GM21390 (cell line): ENCODE measurements around the gene ERC1.
"Not testable (repeated sequence)": the region's sequence is repeated elsewhere in the genome, so short reads cannot be mapped to it uniquely, and the experiment has no call there.

Experiments used
- ATAC-seq: cut with Tn5 transposase; IDR thresholded peaks from one replicate; pipeline ENCODE4 v1.9.1; 2021; ENCODE audit not compliant: unreplicated experiment

Gene ERC1

DNA sequence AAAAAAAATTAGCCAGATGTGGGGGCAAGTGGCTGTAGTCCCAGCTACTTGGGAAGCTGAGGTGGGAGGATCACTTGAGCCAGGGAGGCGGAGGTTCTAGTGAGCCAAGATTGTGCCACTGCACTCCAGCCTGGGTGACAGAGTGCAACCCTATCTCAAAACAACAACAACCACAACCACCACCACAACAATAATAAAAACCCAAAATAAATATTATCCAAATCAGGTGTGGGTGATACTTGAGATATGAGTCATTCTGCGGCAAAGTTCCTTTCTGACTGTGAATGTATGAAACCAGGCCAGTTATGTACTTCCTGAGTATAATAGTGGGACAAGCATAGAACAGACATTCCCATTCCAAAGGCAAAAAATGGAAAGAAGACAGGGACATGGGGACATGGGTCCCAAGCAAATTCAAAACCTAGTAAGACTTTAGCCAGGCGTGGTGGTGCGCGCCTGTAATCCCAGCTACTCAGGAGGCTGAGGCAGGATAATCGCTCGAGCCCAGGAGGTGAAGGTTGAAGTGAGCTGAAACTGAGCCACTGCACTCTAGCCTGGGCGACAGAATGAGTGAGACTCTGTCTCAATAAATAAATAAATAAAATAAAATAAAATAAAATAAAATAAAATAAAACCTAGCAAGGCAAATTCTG is 9.7 kb upstream of the ERC1 start:
- no peak for ATAC-seq

DNA sequence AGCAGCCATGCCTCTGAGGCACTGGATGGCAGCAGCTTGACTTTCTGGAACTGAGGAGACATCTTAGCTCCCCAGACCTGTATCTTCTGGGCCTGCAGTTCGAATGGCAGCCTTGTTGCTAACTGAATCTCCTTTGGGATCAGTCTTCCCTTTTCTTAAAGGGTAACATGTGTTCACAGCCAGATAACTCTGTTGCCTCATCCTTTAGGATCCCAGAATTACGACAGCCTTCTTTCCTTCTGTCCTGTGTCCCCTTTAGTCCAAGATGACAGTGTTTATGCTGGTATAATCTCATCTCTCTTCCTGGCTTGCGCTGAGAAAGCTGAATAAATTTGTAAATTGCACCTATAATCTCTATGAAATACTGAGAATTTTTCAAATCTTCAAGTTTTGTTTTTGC is 9.1 kb upstream of the ERC1 start:
- no peak for ATAC-seq

GRCh38 chr12:988646-989045 is 2.4 kb upstream of the ERC1 start:
- ATAC-seq: no peak

DNA sequence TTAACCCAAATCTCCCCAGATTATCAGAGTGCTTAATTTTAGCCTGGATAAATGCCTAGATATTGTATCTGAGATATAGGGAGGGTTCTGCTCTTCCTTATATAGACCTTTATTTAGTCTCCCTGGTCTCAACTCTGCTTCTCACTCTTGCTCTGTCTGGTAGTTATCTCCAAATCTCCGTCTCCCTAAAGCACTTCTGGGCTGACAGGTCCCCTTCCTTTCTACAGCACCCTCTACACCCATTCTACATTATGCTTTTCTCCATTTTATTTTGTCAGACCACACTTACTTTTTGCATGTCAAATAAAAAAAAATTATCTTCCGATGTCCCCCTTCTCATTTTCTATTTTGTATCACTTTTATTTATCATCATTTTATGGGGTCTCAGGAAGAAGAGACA is 2.0 kb upstream of the ERC1 start:
- no peak for ATAC-seq

DNA sequence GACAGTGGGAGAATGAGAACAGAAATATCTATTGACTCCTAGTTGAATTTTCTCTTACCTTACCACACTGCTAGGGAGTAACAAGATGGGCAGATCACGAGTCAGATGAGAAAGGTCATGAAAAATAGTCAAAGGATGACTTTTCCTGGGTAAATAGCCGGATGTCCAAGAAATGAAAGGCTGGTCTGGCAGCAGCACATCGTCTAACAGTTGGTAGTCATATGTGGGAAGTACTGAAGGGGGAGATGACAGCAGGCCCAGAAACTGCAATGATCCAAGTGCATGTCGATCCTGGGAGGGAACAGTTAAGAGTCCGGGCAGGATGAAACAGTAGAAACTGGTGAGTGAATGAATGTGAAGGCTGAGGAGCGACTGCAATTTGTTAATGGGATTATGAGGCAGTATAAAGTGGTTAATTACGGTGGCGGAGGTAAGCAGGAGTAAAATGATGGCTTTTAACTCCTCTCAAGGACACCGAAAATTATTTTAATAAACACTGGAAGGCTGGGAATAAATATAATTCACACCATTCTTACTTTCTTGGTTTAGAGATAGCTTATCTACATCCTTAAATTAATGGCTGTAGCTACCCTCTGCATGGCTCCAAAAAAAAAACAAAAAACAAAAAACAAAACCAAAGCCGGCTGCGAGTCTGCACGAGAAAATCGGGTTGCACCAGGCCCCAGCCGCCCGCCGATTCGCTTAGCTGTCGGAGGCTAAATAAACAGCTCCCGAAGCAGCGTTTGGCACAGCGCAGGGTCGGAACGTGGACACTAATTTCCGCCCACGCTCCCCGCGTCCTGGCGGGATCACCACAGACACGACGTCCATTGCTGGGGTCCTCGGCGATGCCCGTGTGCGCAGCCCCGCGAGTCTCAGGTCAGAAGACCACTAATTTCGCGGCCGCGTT is 1.0 kb upstream of the ERC1 start:
- ATAC-seq: peak; percentile 28

GRCh38 chr12:991350-992333 is 619 bp downstream of the ERC1 start:
- peak; percentile 22 for ATAC-seq

GRCh38 chr12:992647-993046 is 1.6 kb downstream of the ERC1 start:
- no peak for ATAC-seq

DNA sequence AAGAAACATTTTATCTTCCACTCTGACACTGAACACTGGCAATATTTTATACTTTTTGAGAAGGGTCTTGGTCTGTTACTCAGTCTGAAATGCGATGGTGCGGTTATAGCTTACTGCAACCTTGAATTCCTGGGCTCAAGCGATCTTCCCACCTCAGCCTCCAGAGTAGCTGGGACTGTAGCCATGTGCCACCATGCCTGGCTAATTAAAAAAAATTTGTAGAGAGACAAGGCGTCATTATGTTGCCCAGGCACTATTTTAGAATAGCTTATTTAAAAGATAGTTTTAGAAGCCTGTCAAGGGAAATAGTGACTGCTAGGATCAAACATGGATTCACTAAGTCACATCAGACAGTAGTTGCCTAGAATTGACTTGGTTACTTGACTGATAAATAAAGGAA is 5.9 kb downstream of the ERC1 start:
- no peak for ATAC-seq

GRCh38 chr12:997505-997904 is 6.5 kb downstream of the ERC1 start:
- ATAC-seq: no peak

DNA sequence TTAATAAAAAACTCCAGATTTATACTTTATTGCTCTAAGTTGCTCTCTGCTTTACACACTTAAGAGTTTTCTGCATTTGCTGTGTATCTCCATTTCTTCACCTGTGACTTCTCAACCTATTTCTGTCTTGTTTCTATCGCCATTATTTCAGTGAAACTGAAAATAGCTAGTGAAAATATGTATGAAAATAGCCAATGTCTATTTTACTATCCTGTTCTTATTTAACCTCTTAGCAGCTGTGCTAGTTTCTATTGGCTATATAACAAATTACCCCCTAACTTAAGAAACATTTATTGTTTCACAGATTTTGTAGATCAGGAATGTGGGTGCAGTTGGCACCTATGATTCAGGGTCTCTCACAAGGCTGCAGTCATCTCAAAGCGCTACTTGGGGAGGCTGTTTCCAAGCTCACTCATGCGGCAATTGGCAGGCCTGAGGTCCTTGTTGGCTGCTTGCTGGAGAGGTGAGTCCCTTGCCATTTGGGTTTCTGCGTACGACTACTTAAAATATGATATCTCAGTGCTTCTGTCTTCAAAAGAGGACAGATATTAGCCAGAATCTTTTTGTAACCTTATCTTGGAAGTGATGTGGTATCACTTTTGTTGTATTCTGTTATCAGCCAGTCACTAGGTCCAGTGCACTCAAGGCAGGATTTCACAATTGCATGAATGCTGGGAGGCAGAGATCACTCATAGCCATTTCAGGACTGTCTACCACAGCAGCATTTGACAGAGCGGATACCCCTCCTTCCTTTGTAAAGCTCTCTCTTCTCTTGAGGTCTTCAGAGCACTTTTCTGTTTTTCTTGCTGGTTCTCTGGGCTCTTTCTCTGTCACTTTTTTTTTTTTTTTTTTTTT is 7.2 kb downstream of the ERC1 start:
- ATAC-seq: peak; percentile 81

DNA sequence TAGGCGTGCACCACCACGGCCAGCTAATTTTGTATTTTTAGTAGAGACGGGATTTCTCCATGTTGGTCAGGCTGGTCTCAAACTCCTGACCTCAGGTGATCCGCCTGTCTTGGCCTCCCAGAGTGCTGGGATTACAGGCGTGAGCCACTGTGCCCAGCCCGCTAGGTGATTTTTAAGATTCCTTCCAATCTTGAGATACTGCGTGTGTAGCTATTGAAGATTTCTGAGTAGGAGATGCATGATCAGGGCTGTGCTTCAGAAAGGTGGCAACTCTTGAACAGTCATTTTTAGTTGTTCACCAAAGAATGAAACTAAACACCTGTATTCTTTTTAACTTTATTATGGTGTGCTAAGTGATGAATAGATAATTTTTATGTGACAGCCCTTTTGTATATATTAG is 8.7 kb downstream of the ERC1 start:
- ATAC-seq: not testable (repeated sequence)

- ATAC-seq: no peak
Observed at GRCh38 chr12:1001507-1001906, 10.5 kb downstream of the ERC1 start.

DNA sequence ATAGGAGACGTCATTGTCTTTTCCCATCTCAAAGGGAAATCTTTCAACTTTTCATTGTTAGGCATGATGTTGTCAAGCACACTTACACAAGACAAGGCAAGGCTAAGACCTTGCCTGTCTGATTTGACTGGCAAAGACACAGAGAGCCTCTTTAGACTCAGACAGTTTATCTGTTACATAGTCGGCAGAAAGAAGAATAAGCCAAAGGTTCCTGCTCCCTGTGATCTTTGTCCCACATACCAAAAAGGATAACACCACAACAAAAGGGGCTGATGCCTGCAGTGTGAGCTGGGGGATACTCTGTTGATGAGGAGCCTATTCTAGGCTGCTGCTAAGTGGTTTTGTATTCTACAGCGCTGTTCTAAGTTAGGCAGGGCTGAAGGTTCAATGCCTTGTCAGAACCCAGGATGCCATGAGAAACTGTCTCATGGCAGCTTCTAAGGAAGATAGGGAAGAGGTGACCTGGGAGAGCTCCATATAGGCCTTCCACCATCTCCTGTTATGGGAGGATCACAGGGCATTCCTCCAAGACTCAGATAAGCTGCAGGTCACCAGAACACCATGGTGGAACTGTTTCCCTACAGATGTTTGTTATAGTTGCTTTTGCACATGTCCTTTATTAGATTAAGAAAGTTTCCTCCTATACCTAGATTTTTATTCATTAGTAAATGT is 12.7 kb downstream of the ERC1 start:
- no peak for ATAC-seq

DNA sequence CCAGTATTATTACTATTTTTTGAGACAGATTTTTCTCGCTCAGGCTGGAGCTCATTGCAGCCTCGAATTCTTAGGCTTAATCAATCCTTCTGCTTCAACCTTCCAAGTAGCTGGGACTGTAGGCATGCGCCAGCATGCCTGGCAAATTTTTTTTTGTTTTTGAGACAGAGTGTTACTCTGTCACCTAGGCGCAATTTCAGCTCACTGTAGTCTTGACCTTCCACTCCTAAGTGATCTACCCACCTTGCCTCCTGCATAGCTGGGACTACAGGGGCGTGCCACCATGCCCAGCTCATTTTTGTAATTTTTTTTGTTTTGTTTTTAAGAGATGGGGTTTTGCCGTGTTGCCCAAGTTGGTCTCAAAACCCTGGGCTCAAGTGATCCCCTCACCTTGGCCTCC is 15.2 kb downstream of the ERC1 start:
- ATAC-seq: no peak

- no peak for ATAC-seq
Observed at GRCh38 chr12:1007276-1007675, 16.3 kb downstream of the ERC1 start.

GRCh38 chr12:1007994-1008393 is 17.0 kb downstream of the ERC1 start:
- ATAC-seq: no peak

GRCh38 chr12:1011091-1011490 is 20.1 kb downstream of the ERC1 start:
- no peak for ATAC-seq

DNA sequence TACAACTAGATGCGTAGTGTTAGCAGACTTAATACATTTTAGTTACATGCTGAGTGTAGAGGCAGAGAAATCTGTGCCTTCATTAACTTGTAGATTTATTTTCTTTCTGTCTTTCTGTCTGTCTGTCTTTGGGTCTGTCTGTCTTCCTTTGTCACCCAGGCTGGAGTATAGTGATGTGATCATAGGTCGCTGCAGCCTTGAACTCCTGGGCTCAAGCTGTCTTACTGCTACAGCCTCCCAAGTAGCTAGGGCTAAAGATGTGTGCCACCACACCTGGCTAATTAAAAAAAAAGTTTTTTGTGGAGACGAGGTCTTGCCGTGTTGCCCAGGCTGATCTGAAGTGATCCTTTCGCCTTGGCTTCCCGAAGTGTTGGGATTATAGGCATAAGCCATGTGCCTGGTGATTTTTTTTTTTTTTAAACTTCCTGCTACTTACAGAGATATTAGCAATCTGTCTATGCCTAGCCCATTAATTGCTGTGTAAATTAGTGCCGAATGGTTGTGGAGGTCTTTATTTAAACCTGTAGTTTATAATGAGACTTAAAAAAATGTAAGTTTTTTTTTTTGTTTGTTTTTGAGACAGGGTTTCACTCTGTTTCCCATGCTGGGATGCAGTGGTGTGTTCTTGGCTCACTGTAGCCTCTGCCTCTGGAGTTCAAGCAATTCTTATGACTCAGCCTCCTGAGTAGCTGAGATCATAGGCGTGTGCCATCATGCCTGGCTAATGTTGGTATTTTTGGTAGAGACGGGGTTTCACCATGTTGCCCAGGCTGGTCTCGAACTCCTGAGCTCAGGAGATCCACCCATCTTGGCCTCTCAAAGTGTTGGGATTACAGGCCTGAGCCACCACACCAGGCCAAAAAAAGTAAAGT is 22.8 kb downstream of the ERC1 start:
- ATAC-seq: no peak

DNA sequence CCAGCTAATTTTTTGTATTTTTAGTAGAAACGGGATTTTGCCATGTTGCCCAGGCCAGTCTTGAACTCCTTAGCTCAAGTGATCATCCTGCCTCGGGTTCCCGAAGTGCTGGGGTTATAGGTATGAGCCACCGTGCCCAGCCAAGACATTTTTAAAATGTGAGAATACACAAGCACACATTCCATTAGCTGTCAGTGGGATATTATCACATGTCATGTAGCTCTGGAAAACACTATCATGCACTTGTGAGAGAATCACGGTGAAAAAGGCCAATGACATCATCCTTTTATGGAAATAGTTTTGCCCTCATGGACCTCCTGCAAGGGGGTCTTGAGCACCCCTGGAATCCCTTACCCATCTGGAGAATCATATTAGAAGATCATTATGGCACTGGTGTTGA is 28.3 kb downstream of the ERC1 start:
- ATAC-seq: no peak
